Right lobe of liver (tissue), 6 donors: ENCODE measurements around the gene OPN5. TPM values are rescaled to one million over a fixed set of nuclear protein-coding genes. Genes with fewer than 3 reads are reported as not detected.

Experiments
- ATAC-seq, 4 donors: fragments of 200-7000 bp; cut with Tn5 transposase; one replicate each; pipeline ENCODE4 v1.9.1; 2020; ENCODE audit warnings: mild to moderate bottlenecking in 4 of 4, moderate library complexity in 4 of 4
- DNase-seq, 3 donors: peaks; one replicate each; pipeline ENCODE4 v3.0.0-alpha.2; 2020
- H3K27ac ChIP-seq, 3 donors: fragments of 200-600 bp; one replicate each; pipeline ENCODE4 v1.8.0; 2022
- H3K27me3 ChIP-seq, 2 donors: fragments of 200-600 bp; one replicate each; pipeline ENCODE4 v1.8.0; 2022
- H3K36me3 ChIP-seq, 4 donors: fragments of 200-600 bp; sonication (generic) in 1 of 4; one replicate each; pipeline versions ENCODE4 v1.5.1 to v1.8.0; 2017 to 2022; ENCODE audit warnings: control low read depth in 1 of 4
- H3K4me1 ChIP-seq, 4 donors: fragments of 200-600 bp; sonication (generic) in 1 of 4; one replicate each; pipeline versions ENCODE4 v1.5.1 to v1.8.0; 2017 to 2022; ENCODE audit warnings: control low read depth in 1 of 4
- H3K4me3 ChIP-seq, 3 donors: fragments of 200-600 bp; one replicate each; pipeline ENCODE4 v1.8.0; 2022
- H3K9me3 ChIP-seq, 4 donors: fragments of 200-600 bp; sonication (generic) in 1 of 4; one replicate each; pipeline versions ENCODE4 v1.5.1 to v1.8.0; 2017 to 2022; ENCODE audit warnings: control low read depth in 1 of 4
- CTCF ChIP-seq, 4 donors: fragments of 200-600 bp in 3 of 4; fragments of 450-650 bp in 1 of 4; IDR thresholded peaks; one replicate each; pipeline versions ENCODE4 v1.5.1 to v1.8.0; 2016 to 2022; ENCODE audit warnings: antibody characterized with exemption in 4 of 4, mild to moderate bottlenecking in 2 of 4
- POLR2A ChIP-seq: fragments of 450-650 bp; IDR thresholded peaks from one replicate; pipeline ENCODE4 v1.6.1; 2017; ENCODE audit warnings: antibody characterized with exemption, mild to moderate bottlenecking
- WGBS: methylation state at CpG from one replicate; pipeline ENCODE4 v1.1.6; 2018; ENCODE audit warnings: low coverage, low lambda C conversion rate; ENCODE audit not compliant: insufficient coverage; ENCODE audit errors: missing lambda C conversion rate; 5-methylcytosine and 5-hydroxymethylcytosine counted together
- intact Hi-C, 2 donors: fragments of 100-400 bp; cut with DNase I; formaldehyde crosslinking; loops; one replicate each; pipeline versions ENCODE4 v1.11.2 to v1.14.1; 2022
- total RNA-seq, 6 experiments: library from RNA; depleted of rRNA in 2 of 6; stranded (reverse); fragments of >200 nt in 2 of 6; fragmentation: NEBNext Ultra II Directional in 3 of 6; extraction: Animal tissue kit (Norgen Biotek cat#: 25700) in 3 of 6; gene quantifications; one replicate each; pipeline versions ENCODE4 v1.1.0 to v1.2.4, GENCODE V29; 2016 to 2023
- donor health status: DM: no; HTN: yes; CAD: no.
- donor health status: DM: no; HTN: no; CAD: no.
- donor health status: DM: no; HTN: no; CAD: no.
- donor health status: DM: no; HTN: yes; CAD: no.
- donor health status: DM: no; HTN: yes; CAD: no.

Gene OPN5
- total RNA-seq, 6 experiments from 2014 or later = not detected

- no peak for DNase-seq
- intact Hi-C loops = no loop called here
Measured at GRCh38 chr6:47769982-47770381, 11.8 kb upstream of the OPN5 start.

GRCh38 chr6:47772359-47772758 lies 9.5 kb upstream of the OPN5 start:
- WGBS = 54% methylated on average over 2 of the region's 2 CpGs

More at GRCh38 chr6:47769982-47770381, 11.8 kb upstream of the OPN5 start:
- Histone ChIP-seq H3K4me1 (no peaks in the 10 kb centered on the region), H3K27ac (no peak overlapping the region), H3K4me3 (no peak overlapping the region), H3K36me3 (no peaks in the 10 kb centered on the region), H3K9me3 (peaks cover 0 to 4% (median 0%) of the 10 kb centered on the region in 4 donors), H3K27me3 (no peaks in the 10 kb centered on the region)
- no peak for ATAC-seq
- no peak for TF ChIP-seq CTCF (IDR thresholded peaks at IDR 0.05)
- TF ChIP-seq POLR2A = no peak

GRCh38 chr6:47773005-47773404 lies 8.8 kb upstream of the OPN5 start:
- intact Hi-C loops = no loop called here
- DNase-seq (no peak), ATAC-seq (no peak)
- H3K4me3 ChIP-seq = no peak overlapping the region
- WGBS = 80% methylated on average over 5 of the region's 5 CpGs
- H3K4me1 ChIP-seq = no peaks in the 10 kb centered on the region
- H3K36me3 ChIP-seq = no peaks in the 10 kb centered on the region
- H3K27me3 ChIP-seq = no peaks in the 10 kb centered on the region
- TF ChIP-seq CTCF (IDR thresholded peaks at IDR 0.05) (no peak), POLR2A (no peak)
- H3K9me3 ChIP-seq = no peaks in the 10 kb centered on the region
- no peak overlapping the region for H3K27ac ChIP-seq

More at GRCh38 chr6:47772359-47772758, 9.5 kb upstream of the OPN5 start:
- Histone ChIP-seq H3K36me3 (no peaks in the 10 kb centered on the region), H3K4me1 (no peaks in the 10 kb centered on the region), H3K27me3 (no peaks in the 10 kb centered on the region), H3K4me3 (no peak overlapping the region), H3K27ac (no peak overlapping the region), H3K9me3 (no peaks in the 10 kb centered on the region)
- ATAC-seq = no peak
- DNase-seq = no peak
- no peak for TF ChIP-seq CTCF (IDR thresholded peaks at IDR 0.05)
- TF ChIP-seq POLR2A = no peak
- intact Hi-C loops = no loop called here

- no peaks in the 10 kb centered on the region for H3K9me3 ChIP-seq
- H3K4me1 ChIP-seq = no peaks in the 10 kb centered on the region
- no peak overlapping the region for H3K4me3 ChIP-seq
- H3K27ac ChIP-seq = no peak overlapping the region
- intact Hi-C loops = no loop called here
- H3K27me3 ChIP-seq = no peaks in the 10 kb centered on the region
- H3K36me3 ChIP-seq = no peaks in the 10 kb centered on the region
- ATAC-seq (peak; percentile 98 to 100 (median 98)), DNase-seq (peak in 1 of 3 donors; percentile 24)
- peak; percentile 59 to 66 (median 64) for TF ChIP-seq CTCF (IDR thresholded peaks at IDR 0.05)
- no peak for TF ChIP-seq POLR2A
- 2% methylated on average over 6 of the region's 6 CpGs for WGBS
Measured at GRCh38 chr6:47780510-47781356, 1.1 kb upstream of the OPN5 start.
